ENCODE results near the gene SCN10A.

SCN10A gene

DNA sequence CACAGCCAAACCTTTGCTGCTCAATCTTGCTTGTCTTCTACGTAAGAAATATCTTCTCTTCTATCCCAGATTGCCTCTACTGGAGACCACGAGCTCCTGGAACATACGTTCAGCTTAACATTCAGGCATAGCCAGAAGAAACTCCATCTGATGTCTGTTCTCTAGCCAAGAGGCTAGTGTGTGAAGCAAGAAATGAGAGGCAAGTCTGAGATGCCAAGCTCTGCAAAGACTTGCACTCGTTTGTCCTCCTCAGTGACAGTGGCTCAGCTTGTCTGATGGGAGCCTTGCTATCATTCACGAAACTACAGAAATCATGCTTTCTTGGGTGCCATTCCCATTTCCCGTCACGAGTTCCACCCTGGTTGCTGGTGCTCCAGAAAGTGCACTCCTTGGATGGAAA lies at the start of gene SCN10A:
Gene SCN10A, minus strand, starts transcription at position 192 of the 400 bp plus-strand sequence. CDS start 22,207 bp downstream, outside the sequence.
- no peak for DNase-seq (ENCODE audit: low spot score)

DNA sequence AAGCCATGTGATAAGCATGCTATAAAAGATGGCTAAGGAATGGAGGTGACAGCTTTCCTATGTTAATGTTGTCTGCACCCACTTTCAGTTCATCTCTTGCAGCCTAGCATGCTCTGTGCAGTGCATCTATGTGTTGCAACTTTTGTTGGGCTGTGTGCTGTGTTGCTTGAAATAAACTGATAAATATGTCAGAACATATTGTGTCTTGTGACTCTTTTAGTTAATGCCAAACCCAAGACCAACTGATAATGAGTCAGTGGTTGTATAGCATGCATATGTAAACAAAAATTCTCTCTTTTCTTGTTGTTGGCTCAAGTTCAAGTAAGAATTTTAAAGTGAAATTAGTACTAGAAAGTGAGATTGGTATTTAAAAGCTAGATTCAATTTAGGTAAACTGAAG lies 37.0 kb upstream of the SCN10A start:
- DNase-seq (ENCODE audit: low spot score): no peak

DNA sequence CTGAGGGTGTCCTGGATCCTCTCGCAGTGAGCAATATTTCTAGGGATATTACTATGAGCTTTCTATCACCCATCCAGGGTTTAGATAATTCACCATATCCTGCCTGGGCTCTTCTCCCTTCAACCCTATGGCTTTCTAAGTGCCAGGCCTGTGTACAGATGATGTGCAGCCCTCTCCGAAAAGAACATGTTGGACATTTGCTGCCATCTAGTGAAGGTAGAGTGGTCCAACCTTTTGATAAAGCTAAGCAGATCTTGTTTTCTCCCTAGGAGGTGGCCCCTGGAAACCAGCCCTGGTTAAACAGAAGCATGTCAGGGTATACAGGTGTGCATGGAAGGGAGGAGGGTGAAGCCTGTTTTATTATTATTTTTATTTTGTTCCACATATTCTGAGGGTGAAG lies 27.9 kb upstream of the SCN10A start:
- DNase-seq (ENCODE audit: low spot score): peak; percentile 56

DNA sequence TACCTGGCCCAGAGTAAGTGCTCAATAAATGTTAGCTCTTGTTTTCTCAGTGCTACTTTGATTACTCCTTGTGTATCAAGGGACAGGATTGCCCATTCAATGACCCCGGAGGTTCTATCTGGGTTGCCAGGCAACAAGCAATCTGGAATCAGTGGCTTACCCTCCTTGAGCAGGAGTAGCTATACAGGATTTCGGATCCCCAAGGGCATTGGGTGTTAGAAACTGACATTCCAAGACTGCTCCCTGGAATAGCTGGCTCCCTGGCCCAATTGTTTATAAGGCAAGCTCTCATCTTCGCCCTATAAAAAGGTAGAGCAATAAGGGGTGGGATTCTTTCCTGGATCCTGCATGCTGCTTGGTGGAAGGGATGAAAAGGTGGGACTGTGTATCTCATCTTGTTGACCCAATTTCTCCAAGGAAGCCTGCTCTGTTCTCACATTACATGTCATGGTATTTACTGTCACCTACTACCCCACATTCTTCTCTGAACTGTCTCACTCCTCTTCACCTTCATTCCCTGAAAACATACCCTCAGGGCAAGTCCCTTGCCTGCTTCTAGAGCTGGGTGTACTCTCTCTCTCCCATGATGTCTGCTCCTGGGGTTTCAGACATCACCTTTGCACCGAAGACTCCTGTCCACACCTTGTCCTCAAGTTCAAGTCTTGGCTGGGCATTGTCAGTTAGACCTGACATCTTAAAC lies 26.4 kb upstream of the SCN10A start:
- DNase-seq (ENCODE audit: low spot score): no peak

DNA sequence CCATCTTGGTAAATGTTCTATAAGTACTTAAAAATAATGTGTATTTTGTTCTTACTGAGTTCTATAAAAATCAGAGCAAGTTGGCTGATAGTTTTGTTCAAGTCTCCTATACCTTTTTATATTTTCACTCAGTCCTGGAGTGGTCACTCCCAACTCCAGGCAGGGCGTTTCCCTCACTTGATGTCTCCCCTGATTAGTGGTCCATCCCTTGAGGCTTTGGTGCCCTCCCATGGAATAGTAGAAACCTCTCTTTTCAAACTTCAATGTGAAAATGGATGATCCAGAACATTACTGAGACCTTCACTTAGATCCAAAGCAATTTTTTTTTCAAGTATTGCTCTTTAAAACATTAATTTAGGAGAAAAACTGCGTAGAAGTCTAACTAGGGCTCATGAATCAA lies 25.0 kb upstream of the SCN10A start:
- DNase-seq (ENCODE audit: low spot score): no peak

DNA sequence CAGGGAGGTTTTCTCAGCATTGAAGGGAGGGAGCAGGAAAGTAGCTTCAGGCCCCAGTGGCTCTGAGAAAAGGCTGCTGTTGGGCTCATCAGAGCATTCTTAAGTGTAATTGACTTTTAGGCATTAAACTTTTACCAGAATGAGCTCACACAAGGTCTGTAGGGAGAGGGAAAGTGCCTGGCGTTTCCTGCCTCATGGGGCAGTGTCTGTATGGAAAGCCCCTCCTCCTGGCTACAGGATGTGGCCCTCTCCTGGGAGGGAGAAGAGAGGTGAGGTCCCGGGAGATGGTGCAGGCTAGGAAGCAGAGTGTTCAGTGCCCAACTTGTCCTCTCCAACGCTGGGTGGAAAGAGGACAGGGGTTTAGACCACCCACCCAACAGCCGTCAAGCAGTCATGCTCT lies 21.3 kb upstream of the SCN10A start:
- no peak for DNase-seq (ENCODE audit: low spot score)

DNA sequence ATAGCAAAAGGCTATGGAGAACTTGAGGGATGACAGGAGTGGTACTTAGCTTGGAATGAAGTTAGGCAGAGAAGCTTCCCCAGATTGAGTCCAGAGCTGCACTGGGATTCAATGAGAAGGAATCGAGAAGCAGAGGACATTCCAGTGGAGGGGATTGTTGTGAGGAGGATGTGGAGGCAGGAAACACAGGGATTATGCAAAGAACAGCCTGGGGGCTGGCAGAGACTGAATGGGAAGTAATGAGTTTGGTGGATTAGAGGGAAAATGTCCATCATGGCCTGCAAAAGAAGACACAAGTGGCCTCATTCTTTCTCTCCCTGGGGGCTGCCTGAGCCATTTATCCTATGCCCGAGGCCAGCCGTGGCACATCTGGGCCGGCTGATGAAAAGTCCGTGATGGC lies 20.5 kb upstream of the SCN10A start:
- DNase-seq (ENCODE audit: low spot score): no peak

DNA sequence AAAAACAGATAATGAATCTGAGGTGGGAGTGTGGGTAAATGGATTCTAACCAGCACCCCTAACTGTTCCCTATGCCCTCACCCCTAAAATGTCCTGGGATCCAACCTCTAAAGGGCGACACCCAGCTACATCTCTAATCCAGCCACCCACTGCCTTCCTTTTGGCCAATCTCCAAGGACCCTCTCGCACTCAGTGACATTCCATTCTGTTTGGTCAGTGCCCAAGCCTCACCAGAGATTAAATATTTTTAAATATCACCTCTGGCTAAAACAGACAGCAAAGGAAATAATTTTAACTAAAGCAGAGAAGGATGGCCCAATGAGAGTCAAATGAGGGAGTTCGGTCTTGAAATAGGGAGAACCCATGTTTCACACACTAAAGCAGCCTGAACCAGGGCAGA lies 19.9 kb upstream of the SCN10A start:
- no peak for DNase-seq (ENCODE audit: low spot score)

DNA sequence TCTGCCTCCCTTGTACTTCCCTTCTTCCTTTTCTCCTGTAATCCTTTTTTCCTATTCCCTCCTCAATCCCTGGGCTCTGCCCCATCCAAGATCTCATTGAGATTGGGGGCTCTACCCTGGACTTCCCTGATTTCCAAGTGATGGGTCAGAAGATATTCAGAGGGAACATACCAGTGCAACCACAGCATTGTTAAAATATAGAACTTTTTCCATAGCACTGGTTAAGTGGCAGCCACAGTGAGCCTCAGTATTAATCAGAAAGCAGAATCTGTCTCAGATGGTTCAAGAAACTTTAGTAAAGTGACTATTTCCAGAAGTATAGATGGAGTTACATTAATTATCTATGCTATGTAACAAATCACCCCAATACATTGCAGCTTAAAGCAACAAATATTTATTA lies 18.7 kb upstream of the SCN10A start:
- no peak for DNase-seq (ENCODE audit: low spot score)

DNA sequence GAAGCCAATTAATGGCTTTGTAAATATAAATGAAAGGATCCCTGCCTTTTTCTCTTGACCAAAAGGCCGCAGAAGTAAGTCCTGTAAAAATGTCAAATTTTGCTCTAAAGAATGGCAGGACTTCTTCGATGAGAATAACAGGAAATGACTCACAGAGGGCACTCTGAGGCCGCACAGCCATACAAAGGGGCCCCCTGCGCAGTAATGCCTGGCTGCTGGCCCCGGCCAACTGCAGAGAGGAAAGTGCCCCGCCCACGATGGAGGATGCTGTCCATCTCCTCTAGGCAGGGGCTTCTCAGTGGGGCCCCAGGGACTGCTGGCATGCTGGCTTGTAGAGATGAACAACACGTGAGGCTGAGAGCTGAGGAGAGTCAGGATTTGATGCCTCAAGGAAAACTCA lies 18.1 kb upstream of the SCN10A start:
- peak; percentile 82 for DNase-seq (ENCODE audit: low spot score)

DNA sequence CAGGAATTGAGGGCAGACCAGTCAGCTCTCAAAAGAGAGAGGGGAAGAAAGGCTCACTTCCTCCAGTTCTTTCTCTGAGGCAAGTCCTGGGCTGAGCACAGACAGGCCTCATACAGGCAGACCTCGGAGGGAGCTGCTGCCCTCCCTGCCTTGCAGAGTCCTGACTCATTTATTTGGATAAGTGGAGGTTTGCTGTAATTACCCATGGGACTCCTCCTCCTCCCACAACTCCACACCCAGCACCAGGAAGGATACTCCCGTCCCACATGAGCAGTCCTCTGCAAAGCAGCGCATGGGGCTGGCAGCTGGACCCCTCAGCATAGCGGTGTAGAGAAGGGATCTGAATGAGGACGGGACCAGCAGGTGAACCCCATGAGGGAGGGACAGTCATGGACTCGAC lies 13.4 kb upstream of the SCN10A start:
- DNase-seq (ENCODE audit: low spot score): peak; percentile 82

DNA sequence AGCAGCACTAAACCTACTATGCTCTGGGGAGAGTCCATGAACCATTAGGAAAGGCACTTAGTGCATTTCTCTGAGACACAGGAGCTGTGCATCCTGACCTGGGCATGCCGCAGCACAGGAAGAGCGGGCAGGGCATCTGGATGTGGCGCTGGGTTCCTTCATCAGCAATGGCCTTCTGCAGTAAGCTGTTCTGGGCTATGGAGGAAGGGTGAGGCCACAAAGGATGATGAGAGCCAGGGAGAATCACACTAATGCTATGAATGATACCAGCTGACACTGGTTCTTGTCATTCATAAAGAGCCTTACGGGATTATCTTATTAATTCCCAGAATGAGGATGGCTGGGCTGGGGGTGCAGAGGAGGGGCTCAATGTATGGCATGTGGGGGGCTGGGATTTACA lies 12.7 kb upstream of the SCN10A start:
- no peak for DNase-seq (ENCODE audit: low spot score)

DNA sequence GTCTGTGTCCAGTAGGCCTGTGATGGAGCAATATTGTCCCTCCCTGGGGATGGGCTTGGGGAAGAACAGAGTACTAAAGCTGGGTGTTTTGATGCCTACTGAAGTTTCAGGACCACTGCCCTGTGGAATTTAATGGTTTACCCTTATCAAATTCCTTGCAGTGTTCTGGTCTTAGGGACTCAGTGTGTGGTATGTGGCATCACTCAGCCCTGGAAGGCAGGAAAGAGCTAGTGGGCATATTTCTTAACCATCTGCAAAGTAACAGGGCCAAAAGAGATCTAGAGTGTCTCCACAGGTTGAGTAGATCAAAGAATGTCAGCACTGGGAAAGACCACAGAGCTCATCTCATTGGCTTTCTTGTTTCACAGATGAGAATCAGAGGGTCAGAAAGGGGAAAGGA lies 11.8 kb upstream of the SCN10A start:
- DNase-seq (ENCODE audit: low spot score): no peak

DNA sequence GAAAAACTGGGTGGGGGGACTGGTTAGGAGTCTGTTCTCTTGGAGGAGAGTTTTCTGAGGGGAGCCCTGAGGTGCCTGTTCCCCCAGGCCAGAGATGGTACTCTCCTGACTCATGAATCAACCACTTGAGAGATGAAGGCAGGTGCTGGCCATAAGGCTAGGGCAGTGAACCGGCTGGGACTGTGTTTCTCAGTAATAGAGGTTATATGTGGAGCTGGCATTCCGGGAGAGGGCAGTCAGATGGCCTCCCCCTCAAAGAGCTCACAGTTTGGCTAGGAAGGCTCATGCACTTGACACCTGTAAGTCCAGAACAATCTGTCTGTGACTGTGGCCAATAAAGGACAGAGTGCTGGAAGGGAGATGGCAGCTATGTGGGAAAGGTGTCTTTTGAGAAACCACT lies 10.0 kb upstream of the SCN10A start:
- no peak for DNase-seq (ENCODE audit: low spot score)

DNA sequence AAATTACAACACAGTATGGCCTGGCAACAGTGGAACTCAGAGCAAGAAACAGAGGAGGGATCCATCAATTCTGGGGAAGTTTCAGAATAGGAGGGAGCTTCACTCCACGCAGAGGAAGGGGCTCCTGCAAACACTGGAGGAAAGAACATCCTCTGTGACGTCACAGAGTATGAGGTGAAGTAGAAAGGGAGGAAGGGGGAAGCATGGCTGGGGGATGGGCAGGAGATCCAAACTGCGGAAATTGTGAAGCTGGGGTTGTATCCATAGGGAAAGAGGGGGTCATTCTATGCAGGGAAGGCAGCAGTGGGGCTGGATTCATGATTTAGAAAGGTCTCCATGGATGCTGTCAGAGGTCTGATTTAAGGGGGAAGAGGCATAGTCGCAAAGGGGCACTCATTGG lies 8.3 kb upstream of the SCN10A start:
- DNase-seq (ENCODE audit: low spot score): no peak

DNA sequence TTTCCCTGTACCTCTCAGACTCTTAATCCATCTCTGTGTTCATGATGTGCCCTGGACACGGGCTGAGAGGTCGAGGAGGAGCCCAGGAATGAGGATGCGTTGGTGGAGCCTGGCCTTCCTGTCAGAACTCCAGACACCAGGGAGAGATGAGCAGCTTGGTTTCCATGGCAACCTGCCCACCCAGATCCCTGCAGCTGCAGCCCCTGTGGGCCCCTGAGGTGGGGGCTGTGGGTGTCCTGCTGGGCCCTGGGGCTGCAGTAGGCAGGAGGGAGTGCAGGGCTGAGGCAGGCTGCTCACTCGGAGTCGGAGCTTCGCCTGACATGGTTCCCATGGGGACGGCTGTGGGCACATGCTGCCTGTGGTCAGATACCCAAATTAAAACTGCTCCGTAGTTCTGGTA lies 7.7 kb upstream of the SCN10A start:
- no peak for DNase-seq (ENCODE audit: low spot score)

DNA sequence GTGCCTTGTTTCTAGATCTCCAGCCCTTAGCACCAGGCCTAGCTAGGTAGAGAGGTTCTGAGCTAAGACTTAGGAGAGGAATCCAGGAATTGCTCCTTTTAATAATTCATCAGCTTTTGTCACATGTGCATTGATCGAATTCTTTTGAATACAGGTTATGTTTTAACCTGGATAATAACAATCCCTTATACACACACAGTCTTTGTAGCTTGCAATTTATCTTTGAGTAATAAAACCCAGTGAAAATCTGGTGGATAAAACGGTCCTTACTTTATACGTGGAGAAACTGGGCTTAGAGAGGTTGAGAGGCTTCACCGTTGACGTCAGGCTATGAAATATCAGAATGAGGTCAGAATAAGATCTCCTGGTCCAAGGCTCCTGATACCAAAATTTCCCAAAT lies 7.2 kb upstream of the SCN10A start:
- no peak for DNase-seq (ENCODE audit: low spot score)

DNA sequence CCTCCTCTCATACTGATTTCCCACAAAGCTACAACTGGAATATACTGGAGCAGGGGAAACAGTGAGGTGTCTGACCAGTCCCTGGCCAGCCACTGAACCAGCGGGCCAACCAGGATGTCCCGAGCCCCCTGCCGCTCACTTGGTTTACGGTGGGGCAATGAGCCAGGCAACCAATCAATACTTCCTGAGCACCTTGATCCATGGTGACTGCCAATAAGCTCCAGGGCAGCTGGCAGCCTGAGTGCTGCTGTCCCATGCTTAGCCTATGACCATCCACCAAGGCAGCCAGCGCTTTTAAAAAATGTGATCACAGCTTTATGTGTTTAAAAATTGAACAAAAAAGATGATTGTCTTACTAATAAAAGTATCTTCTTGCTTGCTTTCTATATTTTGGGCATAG lies 4.2 kb downstream of the SCN10A start:
- no peak for DNase-seq (ENCODE audit: low spot score)

DNA sequence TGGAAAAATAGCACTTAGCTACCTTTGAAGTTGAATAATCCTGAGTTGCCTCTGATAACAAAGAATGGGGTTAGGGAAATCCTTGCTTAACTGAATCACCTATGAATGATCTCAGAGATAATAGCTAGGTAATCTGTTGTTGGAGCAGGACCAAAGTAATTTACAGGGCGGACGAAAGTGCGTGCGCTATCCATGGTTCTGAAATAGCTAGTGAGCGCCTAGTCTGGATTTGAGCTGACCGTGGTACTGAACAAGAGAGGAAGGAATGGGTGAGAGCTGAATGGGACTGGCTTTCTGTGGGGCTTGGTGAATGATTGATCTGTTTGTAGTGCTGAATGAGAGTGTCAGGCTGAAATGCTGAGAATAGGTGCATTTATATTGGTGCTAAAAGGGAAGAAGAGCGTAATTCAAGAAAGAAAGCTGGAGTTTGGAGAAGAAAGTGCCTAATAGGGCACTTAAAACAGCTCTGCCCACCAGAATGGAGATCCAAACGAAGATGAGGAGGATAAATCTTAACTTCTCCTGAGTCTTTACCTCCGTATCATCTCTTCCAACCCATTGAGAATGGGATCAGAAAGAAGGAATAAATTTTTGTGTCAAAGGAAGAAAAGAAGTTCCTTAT lies 10.1 kb downstream of the SCN10A start:
- peak; percentile 68 for DNase-seq (ENCODE audit: low spot score)

DNA sequence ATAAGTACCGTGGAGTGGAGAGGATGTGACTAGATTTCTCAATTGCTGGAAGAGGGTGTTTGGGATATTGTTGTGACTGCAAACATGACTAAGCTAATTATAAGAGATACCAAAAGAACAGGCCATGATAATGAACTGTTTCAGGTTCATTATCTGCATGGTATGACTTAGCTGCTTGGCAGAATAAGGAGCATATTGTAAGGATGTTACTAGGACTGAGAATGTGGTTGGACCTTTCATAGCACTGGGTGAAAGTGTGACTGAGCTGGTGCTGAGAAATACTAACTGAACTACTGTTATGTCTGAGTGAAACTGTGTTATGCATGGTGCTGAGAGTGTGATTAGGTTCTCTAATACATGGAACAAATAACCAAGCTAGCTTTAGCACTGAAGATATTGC lies 11.0 kb downstream of the SCN10A start:
- DNase-seq (ENCODE audit: low spot score): no peak

DNA sequence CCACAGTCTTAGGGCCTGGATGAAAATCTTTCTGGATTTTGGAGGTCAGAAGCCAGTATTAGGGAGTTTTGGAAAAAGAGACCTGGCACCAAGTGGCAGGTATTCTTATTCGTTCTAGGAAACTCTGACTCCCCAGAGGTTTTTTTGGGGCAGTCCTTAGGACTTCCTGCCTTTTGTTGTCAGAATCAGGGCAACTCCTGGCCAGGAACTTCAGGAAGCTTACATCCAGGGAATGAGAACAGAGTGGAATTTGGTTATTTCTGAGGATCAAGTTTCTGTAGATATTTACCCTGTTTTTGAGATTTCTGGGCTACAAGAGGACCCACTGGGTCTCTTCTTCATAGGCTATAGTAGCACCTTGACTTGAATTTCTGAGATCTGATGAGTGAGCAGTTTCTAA lies 15.5 kb downstream of the SCN10A start:
- no peak for DNase-seq (ENCODE audit: low spot score)

DNA sequence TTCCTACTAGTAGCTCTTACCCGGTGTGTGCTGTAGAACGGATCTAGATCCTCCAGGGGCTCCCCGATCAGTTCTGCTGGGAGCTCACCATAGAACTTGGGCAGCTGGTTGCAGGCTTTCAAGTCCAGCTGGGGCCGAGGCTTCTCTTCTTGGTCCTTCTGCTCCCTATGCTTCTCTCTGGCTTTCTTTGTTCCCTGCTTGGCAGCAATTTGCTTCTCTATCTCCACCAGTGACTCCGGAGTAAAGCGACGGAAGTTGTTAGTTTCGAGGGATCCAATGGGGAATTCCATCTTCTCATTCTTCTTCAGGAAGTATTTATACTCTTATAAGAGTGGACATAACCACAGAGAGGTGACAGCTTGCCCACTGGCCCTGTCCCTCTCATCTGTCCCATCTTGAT lies 22.3 kb downstream of the SCN10A start:
- no peak for DNase-seq (ENCODE audit: low spot score)

DNA sequence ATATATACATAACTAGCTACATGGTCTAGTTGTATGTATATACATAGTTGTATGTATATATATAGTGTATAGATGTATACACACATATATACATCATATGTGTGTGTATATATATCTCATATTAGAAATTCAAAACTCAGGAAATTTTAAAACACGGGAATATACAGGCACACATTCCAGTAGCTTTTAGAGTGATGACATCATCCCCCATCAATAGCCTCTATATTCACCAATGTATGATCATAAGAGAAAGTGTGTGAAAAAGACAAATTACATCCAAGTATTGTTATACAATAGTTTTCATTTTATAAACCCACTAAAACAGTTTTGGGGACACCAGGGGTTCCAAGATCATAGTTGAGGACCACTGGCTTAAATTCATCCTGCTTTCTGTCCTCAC lies 23.0 kb downstream of the SCN10A start:
- DNase-seq (ENCODE audit: low spot score): no peak

DNA sequence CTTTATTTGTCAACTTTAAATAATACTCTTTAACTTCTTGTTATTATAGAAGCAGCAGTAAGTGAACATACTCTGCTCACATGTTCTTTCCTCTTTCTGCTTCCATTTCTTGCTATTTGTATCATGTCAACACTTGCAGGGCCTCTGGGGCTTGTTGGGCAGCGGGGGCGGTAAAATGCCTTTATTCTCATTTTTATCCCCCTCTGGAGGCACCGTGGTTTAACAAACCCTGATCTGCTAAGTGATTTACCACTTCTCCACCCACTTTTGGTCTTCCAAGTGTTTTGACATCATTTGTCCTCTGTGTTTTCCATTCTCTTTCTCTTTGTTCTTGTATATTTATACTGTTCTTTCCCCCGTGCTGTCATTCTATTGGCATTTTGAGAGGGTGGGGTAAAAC lies 33.9 kb downstream of the SCN10A start:
- DNase-seq (ENCODE audit: low spot score): no peak

All from AG08395 (cell line).